ENCODE results near the gene SHANK3. TPM values are rescaled to one million over a fixed set of nuclear protein-coding genes. Genes with fewer than 3 reads are reported as not detected.
"Not testable (repeated sequence)": the region's sequence is repeated elsewhere in the genome, so short reads cannot be mapped to it uniquely, and the experiment has no call there.

SHANK3 gene
- total and polyA plus RNA-seq, 2 of the 4 experiments (the other 2 are of a cell fraction): 0.18 to 1.5 TPM

GRCh38 chr22:50635591-50635990 lies 37.0 kb upstream of the SHANK3 start:
- TF ChIP-seq MXI1 (IDR thresholded peaks at IDR 0.05; ENCODE audit: borderline replicate concordance, low read depth, low read length): no peak
- TF ChIP-seq NFE2L2 (IDR thresholded peaks at IDR 0.05; ENCODE audit: low read depth, low read length): no peak
- no peak for TF ChIP-seq RCOR1 (IDR thresholded peaks at IDR 0.05; ENCODE audit: insufficient replicate concordance, low read length)
- no peak for TF ChIP-seq MAFK (IDR thresholded peaks at IDR 0.05; ENCODE audit: low read depth, low read length)
- no peak for TF ChIP-seq MAZ (IDR thresholded peaks at IDR 0.05; ENCODE audit: borderline replicate concordance, low read depth, low read length)
- no peak for TF ChIP-seq CEBPB (IDR thresholded peaks at IDR 0.05; ENCODE audit: low read depth, low read length)
- no peak for TF ChIP-seq CTCF (conservative IDR thresholded peaks at IDR 0.05; ENCODE audit: low read depth, low read length)
- no peak for TF ChIP-seq BHLHE40 (IDR thresholded peaks at IDR 0.05; ENCODE audit: low read depth, low read length)

GRCh38 chr22:50640296-50640695 lies 32.3 kb upstream of the SHANK3 start:
- H3K14ac ChIP-seq (replicated peaks; ENCODE audit: low read depth, low read length); H2BK20ac ChIP-seq (ENCODE audit: low read depth, low read length); H2AK5ac ChIP-seq (ENCODE audit: low read depth, low read length); H4K8ac ChIP-seq (ENCODE audit: low read depth in 2 of 2, low read length in 2 of 2); H2AFZ ChIP-seq (replicated peaks; ENCODE audit: low read length, poor library complexity); H3K23ac ChIP-seq (ENCODE audit: low read depth, low read length); H2BK15ac ChIP-seq (ENCODE audit: low read depth, low read length); CTCF ChIA-PET; H3K4me3 ChIP-seq (ENCODE audit: insufficient read depth, low read depth, low read length); BruUV-seq (replicated peaks); H3K36me3 ChIP-seq (ENCODE audit: control insufficient read depth, insufficient read depth, low read length); H4K20me1 ChIP-seq (ENCODE audit: insufficient read depth, low read length); H3K4me2 ChIP-seq (ENCODE audit: low read depth, low read length); H2AK9ac ChIP-seq (replicated peaks; ENCODE audit: low read depth, low read length, poor library complexity); dilution Hi-C loops (cut with HindIII; ENCODE audit: low sequenced_read_pairs, unreplicated experiment); H2BK120ac ChIP-seq (ENCODE audit: low read depth, low read length); intact Hi-C loops (cut with micrococcal nuclease); H4K91ac ChIP-seq (ENCODE audit: insufficient read depth, low read depth, low read length); H3K56ac ChIP-seq (ENCODE audit: extremely low read depth, insufficient read depth, low read length); H3K79me1 ChIP-seq (ENCODE audit: low read depth in 1 of 2, low read length in 2 of 2); H3K9me1 ChIP-seq (ENCODE audit: insufficient read depth, low read length); H3K9ac ChIP-seq (ENCODE audit: low read depth, low read length); H3K18ac ChIP-seq (ENCODE audit: low read depth, low read length); in situ Hi-C loops (cut with MboI; ENCODE audit: low sequenced_read_pairs); H3K4ac ChIP-seq (ENCODE audit: low read depth, low read length); H2BK5ac ChIP-seq (ENCODE audit: low read depth, low read length, poor library complexity, severe bottlenecking); ATAC-seq (ENCODE audit: low read depth); H3K9me3 ChIP-seq (ENCODE audit: control insufficient read depth, insufficient read depth, low read length); H3K27ac ChIP-seq (ENCODE audit: insufficient read depth, low read length); H4K5ac ChIP-seq (ENCODE audit: low read depth, low read length); DNase-seq; POLR2A ChIA-PET (ENCODE audit: unreplicated experiment): not testable (repeated sequence)
- peaks cover 38% of the 10 kb centered on the region for H3K27me3 ChIP-seq (ENCODE audit: control insufficient read depth, insufficient read depth, low read length)
- 91% methylated on average over 5 of the region's 12 CpGs; no CpG with 5 or more reads in 1 of the 2 experiments for WGBS, 2 experiments (ENCODE audit: extremely low coverage in 2 of 2, insufficient read length in 1 of 2)
- H3K4me1 ChIP-seq (ENCODE audit: control insufficient read depth, insufficient read depth, low read length): peaks cover 10% of the 10 kb centered on the region; the same call in 1 of the 2 replicates

More at GRCh38 chr22:50635591-50635990, 37.0 kb upstream of the SHANK3 start:
- H3K27me3 ChIP-seq (ENCODE audit: control insufficient read depth, insufficient read depth, low read length): peaks cover 13% of the 10 kb centered on the region
- no peak overlapping the region for H2BK5ac ChIP-seq (ENCODE audit: low read depth, low read length, poor library complexity, severe bottlenecking)
- dilution Hi-C loops (cut with HindIII; ENCODE audit: low sequenced_read_pairs, unreplicated experiment): no loop called here
- H2AK5ac ChIP-seq (ENCODE audit: low read depth, low read length): no peak overlapping the region
- H2AK9ac ChIP-seq (replicated peaks; ENCODE audit: low read depth, low read length, poor library complexity): no peak overlapping the region
- H3K4me2 ChIP-seq (ENCODE audit: low read depth, low read length): no peak overlapping the region
- no peak overlapping the region for H2AFZ ChIP-seq (replicated peaks; ENCODE audit: low read length, poor library complexity)
- no peak overlapping the region for H3K9ac ChIP-seq (ENCODE audit: low read depth, low read length)
- no peaks in the 10 kb centered on the region for H3K4me1 ChIP-seq (ENCODE audit: control insufficient read depth, insufficient read depth, low read length)
- H3K56ac ChIP-seq (ENCODE audit: extremely low read depth, insufficient read depth, low read length): no peak overlapping the region
- DNase-seq (no peak), ATAC-seq (ENCODE audit: low read depth) (no peak)
- no peak overlapping the region for H4K91ac ChIP-seq (ENCODE audit: insufficient read depth, low read depth, low read length)
- no peak overlapping the region for H4K8ac ChIP-seq (ENCODE audit: low read depth in 2 of 2, low read length in 2 of 2)
- no TSS peak for BruUV-seq (replicated peaks)
- intact Hi-C loops (cut with micrococcal nuclease): no loop called here
- no peak overlapping the region for H3K18ac ChIP-seq (ENCODE audit: low read depth, low read length)
- no peaks in the 10 kb centered on the region for H4K20me1 ChIP-seq (ENCODE audit: insufficient read depth, low read length)
- CTCF ChIA-PET: no interaction called here
- POLR2A ChIA-PET (ENCODE audit: unreplicated experiment): no interaction called here
- no peak overlapping the region for H3K4ac ChIP-seq (ENCODE audit: low read depth, low read length)
- no peak overlapping the region for H4K5ac ChIP-seq (ENCODE audit: low read depth, low read length)
- H2BK120ac ChIP-seq (ENCODE audit: low read depth, low read length): no peak overlapping the region
- no peaks in the 10 kb centered on the region for H3K9me1 ChIP-seq (ENCODE audit: insufficient read depth, low read length)
- H3K4me3 ChIP-seq (ENCODE audit: insufficient read depth, low read depth, low read length): no peak overlapping the region
- H3K36me3 ChIP-seq (ENCODE audit: control insufficient read depth, insufficient read depth, low read length): no peaks in the 10 kb centered on the region
- no peaks in the 10 kb centered on the region for H3K79me1 ChIP-seq (ENCODE audit: low read depth in 1 of 2, low read length in 2 of 2)
- H2BK20ac ChIP-seq (ENCODE audit: low read depth, low read length): no peak overlapping the region
- in situ Hi-C loops (cut with MboI; ENCODE audit: low sequenced_read_pairs): no loop called here
- no peak overlapping the region for H3K23ac ChIP-seq (ENCODE audit: low read depth, low read length)
- WGBS, 2 experiments (ENCODE audit: extremely low coverage in 2 of 2, insufficient read length in 1 of 2): 73% methylated on average over 8 of the region's 11 CpGs; no CpG with 5 or more reads in 1 of the 2 experiments
- no peak overlapping the region for H3K27ac ChIP-seq (ENCODE audit: insufficient read depth, low read length)
- no peak overlapping the region for H3K14ac ChIP-seq (replicated peaks; ENCODE audit: low read depth, low read length)
- no peaks in the 10 kb centered on the region for H3K9me3 ChIP-seq (ENCODE audit: control insufficient read depth, insufficient read depth, low read length)
- H2BK15ac ChIP-seq (ENCODE audit: low read depth, low read length): no peak overlapping the region

Data from IMR-90 (cell line).